ENCODE data around the gene ARHGAP24. TPM values are rescaled to one million over a fixed set of nuclear protein-coding genes. Genes with fewer than 3 reads are reported as not detected.

Gene ARHGAP24
- total RNA-seq, 1 experiment from 2014 or later: 2.1 TPM

GRCh38 chr4:85430697-85431096, 44.3 kb upstream of the ARHGAP24 start:
- Mint-ChIP-seq H3K27me3 (ENCODE audit: low read depth) (no peaks in the 10 kb centered on the region; the same call in 1 of the 2 replicates), H3K36me3 (no peaks in the 10 kb centered on the region), H3K4me1 (peaks cover 19% of the 10 kb centered on the region), H3K27ac (no peak overlapping the region), H3K4me3 (no peak overlapping the region), H3K9me3 (peaks cover 10% of the 10 kb centered on the region)
- no peak for ATAC-seq
- DNase-seq (ENCODE audit: low spot score): no peak
- CTCF ChIA-PET: interaction anchor here (1.0 kb wide), 1 partner anchor 13 kb away, joined by 3 read pairs; no protein-coding TSS in a partner anchor
- POLR2A ChIA-PET: no interaction called here
- TF ChIP-seq FOXK1 (CRISPR knock-in tag; IDR thresholded peaks at IDR 0.05) (no peak), JUN (CRISPR knock-in tag; IDR thresholded peaks at IDR 0.05) (no peak), AFF4 (CRISPR knock-in tag; IDR thresholded peaks at IDR 0.05; ENCODE audit: borderline replicate concordance) (no peak), ZNF423 (CRISPR knock-in tag; IDR thresholded peaks at IDR 0.05) (no peak), ZNF671 (CRISPR knock-in tag; IDR thresholded peaks at IDR 0.05) (no peak), ZMAT4 (CRISPR knock-in tag; IDR thresholded peaks at IDR 0.05) (no peak), ZNF281 (CRISPR knock-in tag; IDR thresholded peaks at IDR 0.05) (no peak), ZNF396 (CRISPR knock-in tag; IDR thresholded peaks at IDR 0.05; ENCODE audit: borderline replicate concordance) (no peak), FOXJ3 (CRISPR knock-in tag; IDR thresholded peaks at IDR 0.05; ENCODE audit: borderline replicate concordance) (no peak), STAT6 (CRISPR knock-in tag; conservative IDR thresholded peaks at IDR 0.05; ENCODE audit: low read depth) (no peak), ATF1 (CRISPR knock-in tag; IDR thresholded peaks at IDR 0.05) (no peak), ERG (CRISPR knock-in tag; IDR thresholded peaks at IDR 0.05) (no peak)

GRCh38 chr4:85431156-85431555, 43.8 kb upstream of the ARHGAP24 start:
- H3K27me3 Mint-ChIP-seq (ENCODE audit: low read depth): no peaks in the 10 kb centered on the region
- ChIA-PET CTCF (no interaction called here), POLR2A (no interaction called here)
- DNase-seq (ENCODE audit: low spot score): no peak
- peaks cover 10% of the 10 kb centered on the region for H3K9me3 Mint-ChIP-seq
- H3K4me1 Mint-ChIP-seq: peaks cover 14% of the 10 kb centered on the region
- ATAC-seq: no peak
- H3K27ac Mint-ChIP-seq: no peak overlapping the region
- no peak overlapping the region for H3K4me3 Mint-ChIP-seq
- no peaks in the 10 kb centered on the region for H3K36me3 Mint-ChIP-seq
- TF ChIP-seq ETV6 (CRISPR knock-in tag; IDR thresholded peaks at IDR 0.05): no peak
